ENCODE measurements around the gene NPHP3.

NPHP3 gene

GRCh38 chr3:132660052-132660810 lies 62.0 kb downstream of the NPHP3 start, which contains the start of gene UBA5:
Gene UBA5 (plus strand): TSS chr3:132660329. CDS start chr3:132660538, 209 bp downstream.
- no peak for TF ChIP-seq CTCF (IDR thresholded peaks at IDR 0.05)

- peak; percentile 44; the same call in 1 of the 2 replicates for TF ChIP-seq CTCF (IDR thresholded peaks at IDR 0.05)
Observed at GRCh38 chr3:132659365-132660051, 62.7 kb downstream of the NPHP3 start, which contains the start of gene ACAD11. Gene ACAD11 (minus strand): TSS chr3:132659809. CDS start chr3:132659751, 58 bp downstream.

- TF ChIP-seq CTCF (IDR thresholded peaks at IDR 0.05): no peak
Observed at GRCh38 chr3:132659000-132659364, 63.2 kb downstream of the NPHP3 start.

- TF ChIP-seq CTCF (IDR thresholded peaks at IDR 0.05): no peak
Observed at GRCh38 chr3:132657869-132658747, 64.1 kb downstream of the NPHP3 start.

- no peak for TF ChIP-seq CTCF (IDR thresholded peaks at IDR 0.05)
Observed at GRCh38 chr3:132655471-132655870, 66.7 kb downstream of the NPHP3 start.

- TF ChIP-seq CTCF (IDR thresholded peaks at IDR 0.05): no peak
Observed at GRCh38 chr3:132654721-132655120, 67.5 kb downstream of the NPHP3 start.

GRCh38 chr3:132654190-132654589 lies 68.0 kb downstream of the NPHP3 start:
- no peak for TF ChIP-seq CTCF (IDR thresholded peaks at IDR 0.05)

Measured in LNCAP (cell line).